ENCODE results near the gene PNPLA3. TPM values are rescaled to one million over a fixed set of nuclear protein-coding genes. Genes with fewer than 3 reads are reported as not detected.

Gene PNPLA3
- total RNA-seq, 2 experiments from 2014 or later: not detected

DNA sequence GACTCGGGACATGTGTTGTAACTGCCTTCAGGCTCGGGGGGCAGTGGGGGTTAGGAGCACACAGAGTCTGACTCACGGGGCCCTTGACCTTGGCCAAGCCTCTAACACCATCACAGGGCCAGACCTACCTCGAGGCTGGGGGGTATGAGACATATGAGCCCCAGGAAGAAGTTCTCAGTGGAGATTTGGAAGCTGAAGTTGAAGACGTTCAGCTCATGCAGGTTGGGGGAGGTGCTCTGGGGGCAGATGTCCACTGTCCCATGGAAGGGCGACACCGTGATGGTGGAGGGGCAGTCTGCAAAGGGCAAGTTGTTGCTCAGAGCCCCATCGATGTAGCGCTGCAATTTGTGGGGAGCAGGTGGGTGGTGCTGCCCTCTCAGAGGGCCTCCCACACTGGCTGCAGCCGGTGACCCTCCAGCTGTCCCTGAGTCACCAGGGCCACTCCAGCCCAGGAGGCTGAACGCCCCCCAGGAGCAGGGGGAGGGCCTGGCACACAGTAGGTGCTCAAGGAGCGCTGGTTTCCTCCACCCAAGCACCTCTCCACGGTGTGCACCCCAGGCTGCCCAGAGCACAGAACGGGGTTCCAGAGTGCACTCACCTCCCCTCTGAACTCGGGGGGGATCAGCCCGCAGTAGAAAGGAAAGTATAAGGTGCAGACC lies 34.3 kb upstream of the PNPLA3 start:
- Histone ChIP-seq H3K9me2 (ENCODE audit: insufficient read depth, low read length) (no peaks in the 10 kb centered on the region), H3K79me2 (ENCODE audit: insufficient read depth, low read depth, low read length) (no peaks in the 10 kb centered on the region), H4K20me1 (ENCODE audit: insufficient read depth, low read length) (no peaks in the 10 kb centered on the region), H3K4me3 (ENCODE audit: low read depth, low read length, poor library complexity, severe bottlenecking) (no peak overlapping the region), H3K4me2 (ENCODE audit: low read length) (no peak overlapping the region), H2AFZ (ENCODE audit: low read length) (no peak overlapping the region), H3K9me3 (ENCODE audit: low read length) (no peaks in the 10 kb centered on the region), H3K4me1 (ENCODE audit: insufficient read depth, low read length, poor library complexity, severe bottlenecking) (peaks cover 6% of the 10 kb centered on the region), H3K27ac (ENCODE audit: low read depth, low read length, poor library complexity, severe bottlenecking) (no peak overlapping the region), H3K36me3 (ENCODE audit: insufficient read depth, low read length) (no peaks in the 10 kb centered on the region)
- POLR2A ChIA-PET: no interaction called here
- intact Hi-C loops (cut with micrococcal nuclease; ENCODE audit: unreplicated experiment): loop anchor here (10.0 kb wide), 1 partner anchor 735 kb away; no protein-coding TSS in a partner anchor
- TF ChIP-seq EZH2phosphoT487 (IDR thresholded peaks at IDR 0.05; ENCODE audit: borderline replicate concordance, low read depth, low read length): no peak
- TF ChIP-seq, protein P1, sequence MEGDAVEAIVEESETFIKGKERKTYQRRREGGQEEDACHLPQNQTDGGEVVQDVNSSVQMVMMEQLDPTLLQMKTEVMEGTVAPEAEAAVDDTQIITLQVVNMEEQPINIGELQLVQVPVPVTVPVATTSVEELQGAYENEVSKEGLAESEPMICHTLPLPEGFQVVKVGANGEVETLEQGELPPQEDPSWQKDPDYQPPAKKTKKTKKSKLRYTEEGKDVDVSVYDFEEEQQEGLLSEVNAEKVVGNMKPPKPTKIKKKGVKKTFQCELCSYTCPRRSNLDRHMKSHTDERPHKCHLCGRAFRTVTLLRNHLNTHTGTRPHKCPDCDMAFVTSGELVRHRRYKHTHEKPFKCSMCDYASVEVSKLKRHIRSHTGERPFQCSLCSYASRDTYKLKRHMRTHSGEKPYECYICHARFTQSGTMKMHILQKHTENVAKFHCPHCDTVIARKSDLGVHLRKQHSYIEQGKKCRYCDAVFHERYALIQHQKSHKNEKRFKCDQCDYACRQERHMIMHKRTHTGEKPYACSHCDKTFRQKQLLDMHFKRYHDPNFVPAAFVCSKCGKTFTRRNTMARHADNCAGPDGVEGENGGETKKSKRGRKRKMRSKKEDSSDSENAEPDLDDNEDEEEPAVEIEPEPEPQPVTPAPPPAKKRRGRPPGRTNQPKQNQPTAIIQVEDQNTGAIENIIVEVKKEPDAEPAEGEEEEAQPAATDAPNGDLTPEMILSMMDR (conservative IDR thresholded peaks at IDR 0.05; ENCODE audit: low read length): no peak
- CTCF ChIA-PET (ENCODE audit: unreplicated experiment): no interaction called here
- BruUV-seq (replicated peaks): no TSS peak
- no peak for DNase-seq (ENCODE audit: low spot score)

GRCh38 chr22:43889860-43890253 lies 33.7 kb upstream of the PNPLA3 start:
- POLR2A ChIA-PET: no interaction called here
- Histone ChIP-seq H2AFZ (ENCODE audit: low read length) (no peak overlapping the region), H4K20me1 (ENCODE audit: insufficient read depth, low read length) (no peaks in the 10 kb centered on the region), H3K4me1 (ENCODE audit: insufficient read depth, low read length, poor library complexity, severe bottlenecking) (peaks cover under 1% of the 10 kb centered on the region), H3K36me3 (ENCODE audit: insufficient read depth, low read length) (no peaks in the 10 kb centered on the region), H3K27ac (ENCODE audit: low read depth, low read length, poor library complexity, severe bottlenecking) (no peak overlapping the region), H3K79me2 (ENCODE audit: insufficient read depth, low read depth, low read length) (no peaks in the 10 kb centered on the region), H3K4me2 (ENCODE audit: low read length) (no peak overlapping the region), H3K9me3 (ENCODE audit: low read length) (no peaks in the 10 kb centered on the region), H3K4me3 (ENCODE audit: low read depth, low read length, poor library complexity, severe bottlenecking) (no peak overlapping the region), H3K9me2 (ENCODE audit: insufficient read depth, low read length) (no peaks in the 10 kb centered on the region)
- CTCF ChIA-PET (ENCODE audit: unreplicated experiment): no interaction called here
- no peak for DNase-seq (ENCODE audit: low spot score)
- intact Hi-C loops (cut with micrococcal nuclease; ENCODE audit: unreplicated experiment): loop anchor here (10.0 kb wide), 1 partner anchor 735 kb away; no protein-coding TSS in a partner anchor
- BruUV-seq (replicated peaks): no TSS peak
- TF ChIP-seq EZH2phosphoT487 (IDR thresholded peaks at IDR 0.05; ENCODE audit: borderline replicate concordance, low read depth, low read length): no peak
- TF ChIP-seq, protein P1 (conservative IDR thresholded peaks at IDR 0.05; ENCODE audit: low read length): no peak

DNA sequence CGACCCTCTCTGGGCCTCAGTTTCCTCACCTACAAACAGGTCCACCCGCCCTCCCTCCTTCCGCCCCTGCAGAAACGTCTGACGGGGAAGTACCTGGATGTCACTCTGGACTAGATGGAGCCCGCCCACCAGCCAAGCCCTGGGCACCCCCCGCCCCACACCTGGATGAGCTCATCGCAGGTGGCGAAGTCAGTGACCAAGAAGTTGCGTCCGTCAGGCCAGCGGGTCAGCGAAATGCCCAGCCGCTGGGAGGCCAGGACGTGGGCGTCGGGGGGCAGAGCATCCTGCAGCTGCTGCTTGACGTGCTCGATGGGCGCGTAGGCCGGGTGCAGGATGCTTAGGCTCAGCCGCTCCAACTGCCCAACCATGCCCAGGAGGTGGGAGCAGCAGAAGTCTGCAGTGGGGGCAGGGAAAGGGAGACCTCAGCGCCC lies 32.7 kb upstream of the PNPLA3 start:
- CTCF ChIA-PET (ENCODE audit: unreplicated experiment): no interaction called here
- Histone ChIP-seq H3K9me2 (ENCODE audit: insufficient read depth, low read length) (no peaks in the 10 kb centered on the region), H2AFZ (ENCODE audit: low read length) (no peak overlapping the region), H3K9me3 (ENCODE audit: low read length) (no peaks in the 10 kb centered on the region), H3K4me3 (ENCODE audit: low read depth, low read length, poor library complexity, severe bottlenecking) (no peak overlapping the region), H4K20me1 (ENCODE audit: insufficient read depth, low read length) (no peaks in the 10 kb centered on the region), H3K4me2 (ENCODE audit: low read length) (no peak overlapping the region), H3K36me3 (ENCODE audit: insufficient read depth, low read length) (no peaks in the 10 kb centered on the region), H3K27ac (ENCODE audit: low read depth, low read length, poor library complexity, severe bottlenecking) (no peak overlapping the region), H3K4me1 (ENCODE audit: insufficient read depth, low read length, poor library complexity, severe bottlenecking) (no peaks in the 10 kb centered on the region), H3K79me2 (ENCODE audit: insufficient read depth, low read depth, low read length) (no peaks in the 10 kb centered on the region)
- POLR2A ChIA-PET: no interaction called here
- intact Hi-C loops (cut with micrococcal nuclease; ENCODE audit: unreplicated experiment): no loop called here
- DNase-seq (ENCODE audit: low spot score): no peak
- TF ChIP-seq, protein P1 (conservative IDR thresholded peaks at IDR 0.05; ENCODE audit: low read length): no peak
- no peak for TF ChIP-seq EZH2phosphoT487 (IDR thresholded peaks at IDR 0.05; ENCODE audit: borderline replicate concordance, low read depth, low read length)
- BruUV-seq (replicated peaks): no TSS peak

All from OCI-LY7 (cell line).